ENCODE measurements around the gene PET100.

PET100 gene

GRCh38 chr19:7620442-7621412, 8.9 kb upstream of the PET100 start:
- TF ChIP-seq ZFX (IDR thresholded peaks at IDR 0.05; ENCODE audit: borderline replicate concordance): no peak
- TF ChIP-seq, protein P1, sequence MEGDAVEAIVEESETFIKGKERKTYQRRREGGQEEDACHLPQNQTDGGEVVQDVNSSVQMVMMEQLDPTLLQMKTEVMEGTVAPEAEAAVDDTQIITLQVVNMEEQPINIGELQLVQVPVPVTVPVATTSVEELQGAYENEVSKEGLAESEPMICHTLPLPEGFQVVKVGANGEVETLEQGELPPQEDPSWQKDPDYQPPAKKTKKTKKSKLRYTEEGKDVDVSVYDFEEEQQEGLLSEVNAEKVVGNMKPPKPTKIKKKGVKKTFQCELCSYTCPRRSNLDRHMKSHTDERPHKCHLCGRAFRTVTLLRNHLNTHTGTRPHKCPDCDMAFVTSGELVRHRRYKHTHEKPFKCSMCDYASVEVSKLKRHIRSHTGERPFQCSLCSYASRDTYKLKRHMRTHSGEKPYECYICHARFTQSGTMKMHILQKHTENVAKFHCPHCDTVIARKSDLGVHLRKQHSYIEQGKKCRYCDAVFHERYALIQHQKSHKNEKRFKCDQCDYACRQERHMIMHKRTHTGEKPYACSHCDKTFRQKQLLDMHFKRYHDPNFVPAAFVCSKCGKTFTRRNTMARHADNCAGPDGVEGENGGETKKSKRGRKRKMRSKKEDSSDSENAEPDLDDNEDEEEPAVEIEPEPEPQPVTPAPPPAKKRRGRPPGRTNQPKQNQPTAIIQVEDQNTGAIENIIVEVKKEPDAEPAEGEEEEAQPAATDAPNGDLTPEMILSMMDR (IDR thresholded peaks at IDR 0.05): no peak
- H3K27ac ChIP-seq: peak overlapping the region; percentile 100

DNA sequence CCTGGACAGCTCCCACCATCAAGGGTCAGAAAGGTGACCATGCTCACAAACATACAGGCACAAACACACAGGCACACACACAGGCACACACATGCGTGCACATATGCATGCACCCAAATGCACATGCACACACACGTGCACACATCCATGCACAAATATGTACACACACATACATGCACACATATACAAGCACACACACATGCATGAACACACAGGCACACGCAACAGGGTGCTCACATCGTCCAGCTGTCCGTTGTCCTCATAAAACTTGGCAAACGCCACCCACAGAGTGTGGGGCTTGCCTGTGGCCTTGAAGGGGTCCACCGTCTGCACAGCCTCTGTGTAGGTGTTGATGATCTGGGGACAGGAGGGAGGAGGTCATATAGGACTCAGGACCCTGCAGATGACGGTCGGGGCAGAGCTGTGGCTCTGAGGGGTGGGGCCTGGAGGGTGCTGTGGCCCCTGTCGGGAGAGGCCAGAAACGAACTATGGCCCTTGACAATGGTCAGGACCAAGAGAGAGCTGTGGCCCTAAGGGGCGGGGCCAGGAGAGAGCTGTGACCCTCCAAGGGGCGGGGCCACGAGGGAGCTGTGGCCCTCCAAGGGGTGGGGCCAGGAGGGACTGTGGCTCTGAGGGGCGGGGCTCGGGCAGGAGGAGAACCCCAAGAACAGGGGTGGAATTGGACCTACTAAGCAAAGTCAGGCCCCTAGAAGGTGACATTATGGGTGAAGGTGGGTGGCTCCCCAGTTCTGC, 6.5 kb upstream of the PET100 start:
- 0 out of 2 replicates have a peak overlapping the region, but pooled peaks have one; percentile 100 for H3K27ac ChIP-seq

GRCh38 chr19:7623725-7624603, 5.6 kb upstream of the PET100 start:
- TF ChIP-seq, protein P1 (IDR thresholded peaks at IDR 0.05): no peak
- no peak for TF ChIP-seq ZFX (IDR thresholded peaks at IDR 0.05; ENCODE audit: borderline replicate concordance)

More for the DNA sequence above, 6.5 kb upstream of the PET100 start:
- TF ChIP-seq ZFX (IDR thresholded peaks at IDR 0.05; ENCODE audit: borderline replicate concordance): no peak
- TF ChIP-seq, protein P1 (IDR thresholded peaks at IDR 0.05): no peak

GRCh38 chr19:7624810-7625209, 4.8 kb upstream of the PET100 start:
- TF ChIP-seq ZFX (IDR thresholded peaks at IDR 0.05; ENCODE audit: borderline replicate concordance): no peak
- TF ChIP-seq, protein P1 (IDR thresholded peaks at IDR 0.05): no peak
- no peak overlapping the region for H3K27ac ChIP-seq

More at GRCh38 chr19:7623725-7624603, 5.6 kb upstream of the PET100 start:
- H3K27ac ChIP-seq: no peak overlapping the region

- H3K27ac ChIP-seq: no peak overlapping the region
- TF ChIP-seq ZFX (IDR thresholded peaks at IDR 0.05; ENCODE audit: borderline replicate concordance): no peak
- TF ChIP-seq, protein P1 (IDR thresholded peaks at IDR 0.05): no peak
Observed at GRCh38 chr19:7625763-7626372, 3.7 kb upstream of the PET100 start.

GRCh38 chr19:7627166-7627565, 2.4 kb upstream of the PET100 start:
- TF ChIP-seq, protein P1 (IDR thresholded peaks at IDR 0.05): no peak
- no peak for TF ChIP-seq ZFX (IDR thresholded peaks at IDR 0.05; ENCODE audit: borderline replicate concordance)
- no peak overlapping the region for H3K27ac ChIP-seq
